Lower leg skin (tissue), 3 donors: ENCODE data around the gene OGG1.

Source experiments
- POLR2A ChIP-seq, 2 donors: fragments of 450-650 bp; IDR thresholded peaks; one replicate each; pipeline ENCODE4 v1.6.1; 2016 to 2017; ENCODE audit warnings: antibody characterized with exemption in 2 of 2, mild to moderate bottlenecking in 1 of 2, moderate library complexity in 1 of 2
- TF ChIP-seq, protein P1 (sequence below), 3 donors: fragments of 450-650 bp; IDR thresholded peaks; one replicate each; pipeline ENCODE4 v1.5.1; 2016; ENCODE audit warnings: antibody characterized with exemption in 3 of 3, mild to moderate bottlenecking in 3 of 3, moderate library complexity in 2 of 3

DNA sequence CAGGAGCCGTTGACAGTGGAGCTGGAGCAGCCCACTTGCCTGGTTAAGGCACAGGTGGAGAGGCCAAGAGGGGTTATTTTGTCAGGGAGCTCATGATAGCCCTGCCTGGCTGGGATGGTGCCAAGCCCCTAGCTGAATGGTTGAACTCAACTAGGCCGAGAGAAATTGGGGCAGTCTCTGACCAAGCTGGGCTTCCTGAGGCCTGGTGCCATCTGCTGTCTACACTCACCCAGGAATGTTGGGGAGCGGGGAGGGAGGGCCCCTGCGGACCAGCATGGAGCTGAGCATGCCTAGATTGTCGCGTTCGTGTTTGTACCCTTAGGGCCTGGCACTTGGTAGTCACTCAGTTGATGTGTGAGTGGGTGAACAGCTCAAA is 17.0 kb upstream of the OGG1 start:
- TF ChIP-seq, protein P1, sequence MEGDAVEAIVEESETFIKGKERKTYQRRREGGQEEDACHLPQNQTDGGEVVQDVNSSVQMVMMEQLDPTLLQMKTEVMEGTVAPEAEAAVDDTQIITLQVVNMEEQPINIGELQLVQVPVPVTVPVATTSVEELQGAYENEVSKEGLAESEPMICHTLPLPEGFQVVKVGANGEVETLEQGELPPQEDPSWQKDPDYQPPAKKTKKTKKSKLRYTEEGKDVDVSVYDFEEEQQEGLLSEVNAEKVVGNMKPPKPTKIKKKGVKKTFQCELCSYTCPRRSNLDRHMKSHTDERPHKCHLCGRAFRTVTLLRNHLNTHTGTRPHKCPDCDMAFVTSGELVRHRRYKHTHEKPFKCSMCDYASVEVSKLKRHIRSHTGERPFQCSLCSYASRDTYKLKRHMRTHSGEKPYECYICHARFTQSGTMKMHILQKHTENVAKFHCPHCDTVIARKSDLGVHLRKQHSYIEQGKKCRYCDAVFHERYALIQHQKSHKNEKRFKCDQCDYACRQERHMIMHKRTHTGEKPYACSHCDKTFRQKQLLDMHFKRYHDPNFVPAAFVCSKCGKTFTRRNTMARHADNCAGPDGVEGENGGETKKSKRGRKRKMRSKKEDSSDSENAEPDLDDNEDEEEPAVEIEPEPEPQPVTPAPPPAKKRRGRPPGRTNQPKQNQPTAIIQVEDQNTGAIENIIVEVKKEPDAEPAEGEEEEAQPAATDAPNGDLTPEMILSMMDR (IDR thresholded peaks at IDR 0.05), result no peak
- TF ChIP-seq POLR2A (IDR thresholded peaks at IDR 0.05), result no peak
